Activated effector memory CD4-positive, alpha-beta T cell treated with anti-CD3 and anti-CD28 coated beads, Interleukin-2, amount 50 U/mL, for 16 hours (primary cell): ENCODE measurements around the gene TANK.
"Not testable (repeated sequence)": the region's sequence is repeated elsewhere in the genome, so short reads cannot be mapped to it uniquely, and the experiment has no call there.

ENCODE experiments used
- DNase-seq: peaks from one replicate; pipeline ENCODE4 v3.0.0-alpha.2; 2020

TANK gene

DNA sequence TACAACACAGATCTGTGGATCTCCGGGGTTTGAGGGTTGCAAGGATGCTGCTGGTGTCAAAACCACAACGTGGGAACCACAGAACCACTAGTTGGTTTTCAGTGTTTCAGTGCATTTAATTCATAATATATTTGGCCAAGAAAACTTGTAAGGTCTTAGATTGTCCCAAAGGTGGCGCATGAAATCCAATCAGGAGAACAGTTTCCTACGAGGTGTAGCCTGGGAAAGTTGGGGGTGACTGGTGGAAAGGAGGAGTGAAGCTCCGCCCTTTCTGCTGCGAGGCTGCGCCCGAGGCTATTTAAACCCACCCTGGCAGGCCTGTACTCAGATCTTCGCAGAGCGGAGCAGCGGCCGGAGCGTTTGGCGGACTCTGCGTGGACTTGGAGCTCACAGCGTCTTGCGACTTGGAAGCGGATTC is 120.7 kb downstream of the TANK start:
- DNase-seq = peak; percentile 86

DNA sequence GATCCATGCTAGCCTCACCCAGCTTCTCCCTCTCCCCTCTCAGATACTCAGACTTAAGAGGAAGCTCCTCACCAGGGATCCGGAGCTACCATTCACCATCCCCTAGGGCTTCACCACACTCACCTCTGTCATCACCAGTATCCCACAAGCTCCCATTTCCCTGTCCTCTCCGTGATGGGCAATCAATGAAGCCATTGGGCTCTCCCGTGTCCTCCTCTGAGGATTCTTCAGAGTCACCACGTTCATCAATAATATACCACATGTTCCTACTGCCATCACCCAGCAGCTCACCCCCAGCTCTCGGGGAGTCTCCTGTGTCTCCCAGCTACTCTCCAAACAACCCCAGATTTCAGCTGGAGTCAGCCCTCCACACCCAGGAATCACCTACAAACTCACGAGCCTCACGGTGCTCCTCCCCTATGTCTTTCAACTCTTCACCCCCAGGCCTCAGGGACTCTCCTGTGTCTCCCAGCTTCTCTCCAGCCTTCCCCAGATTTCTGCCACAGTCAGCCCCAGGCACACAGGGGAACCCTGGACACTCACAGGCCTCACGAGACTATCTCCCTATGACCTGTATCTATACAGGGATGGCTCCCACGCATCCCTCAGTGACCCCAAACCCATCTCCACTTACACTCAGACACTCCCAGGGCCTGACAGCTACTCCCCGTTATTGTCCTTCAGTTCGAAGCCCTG is 121.5 kb downstream of the TANK start:
- DNase-seq = not testable (repeated sequence)

DNA sequence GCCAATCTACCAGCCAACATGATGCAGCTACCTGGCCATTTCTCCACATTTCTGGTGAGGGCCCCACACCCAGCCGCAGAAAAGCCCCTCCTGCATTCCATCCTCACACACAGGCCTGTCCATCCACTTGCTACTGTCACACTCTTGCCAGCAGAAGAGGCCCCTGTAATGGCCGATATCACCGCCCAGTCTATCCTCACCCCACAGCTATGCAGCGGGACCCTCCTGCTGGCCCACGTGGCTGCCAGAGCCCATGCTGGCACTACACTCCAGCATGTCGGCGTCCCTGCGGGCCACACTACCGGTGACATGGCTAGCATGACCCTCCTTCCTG is 122.0 kb downstream of the TANK start:
- DNase-seq = peak; percentile 72

DNA sequence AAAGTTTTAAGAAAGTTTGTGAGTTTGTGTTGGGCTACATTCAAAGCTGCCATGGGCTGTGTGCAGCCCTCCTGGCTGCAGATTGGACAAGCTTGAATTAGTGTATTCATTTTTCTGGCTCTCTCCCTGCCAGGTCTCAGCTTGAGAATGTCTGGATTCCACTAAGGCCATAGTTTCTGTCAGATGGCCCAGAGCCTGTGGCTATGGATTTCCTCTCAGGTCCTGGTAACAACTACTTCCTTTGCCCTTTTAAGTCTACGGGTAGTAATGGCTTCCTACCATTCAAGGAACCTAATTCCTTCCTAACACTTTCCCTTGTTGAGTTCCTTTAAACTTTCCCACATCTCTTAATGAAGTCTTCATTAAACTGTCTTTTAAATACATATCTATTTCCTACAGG is 123.7 kb downstream of the TANK start:
- no peak for DNase-seq
